GM12878 (cell line): ENCODE data around the gene MPP2. TPM values are rescaled to one million over a fixed set of nuclear protein-coding genes. Genes with fewer than 3 reads are reported as not detected.
"Not testable (repeated sequence)": the region's sequence is repeated elsewhere in the genome, so short reads cannot be mapped to it uniquely, and the experiment has no call there.

Experiments used
- ATAC-seq: fragments of 200-7000 bp; cut with Tn5 transposase; 3 replicates; pipeline ENCODE4 v1.9.1; 2020; ENCODE audit warnings: mild to moderate bottlenecking, moderate library complexity
- BruUV-seq: library from RNA; stranded (reverse); fragments of 400-500 nt; replicated peaks from 2 replicates; lab custom pipeline; 2021; lab: Mats Ljungman, UMichigan
- CTCF ChIA-PET: fragments of 300-600 bp; sonication (Branson Sonifier 250); formaldehyde crosslinking; extraction: SDS; loops from one replicate; lab custom pipeline; 2021; ENCODE audit warnings: inconsistent platforms; lab: Yijun Ruan, JAX
- POLR2A ChIA-PET: fragments of 350-600 bp; formaldehyde crosslinking; extraction: SDS; loops from one replicate; lab custom pipeline; 2021; ENCODE audit warnings: inconsistent platforms; lab: Charles Lee
- RAD21 ChIA-PET: fragments of 300-600 bp; sonication (Branson Sonifier 250); formaldehyde crosslinking; loops from one replicate; lab custom pipeline; 2023; ENCODE audit warnings: antibody characterized with exemption; ENCODE audit not compliant: unreplicated experiment; lab: Charles Lee
- SMC1A ChIA-PET: fragments of 300-600 bp; sonication (Branson Sonifier 250); formaldehyde crosslinking; loops from one replicate; lab custom pipeline; 2023; ENCODE audit not compliant: unreplicated experiment, uncharacterized antibody; lab: Charles Lee
- DNase-seq: peaks from one replicate; pipeline ENCODE4 v3.0.0-alpha.2; 2011; ENCODE audit warnings: low read depth, low spot score
- FAIRE-seq: peaks from 3 replicates; lab custom pipeline; 2011; peaks lifted over from hg19 to GRCh38; lab: Jason Lieb, UNC
- H2AFZ ChIP-seq: 2 replicates; pipeline ENCODE4 v1.6.0; 2011; ENCODE audit warnings: low read depth, low read length, control low read depth; ENCODE audit not compliant: control insufficient read depth
- H3K27ac ChIP-seq: 2 replicates; pipeline ENCODE4 v1.5.1; 2011; ENCODE audit warnings: control low read depth; ENCODE audit not compliant: control insufficient read depth, insufficient read depth
- H3K27me3 ChIP-seq, 2 experiments: replicated peaks in 1 of 2; 2 replicates each; pipeline versions ENCODE4 v1.6.0 to v1.6.1; 2011; ENCODE audit warnings: low read length in 1 of 2; ENCODE audit not compliant: control insufficient read depth in 2 of 2, insufficient read depth in 2 of 2
- H3K36me3 ChIP-seq, 2 experiments: 2 replicates each; pipeline ENCODE4 v1.5.1; 2011; ENCODE audit warnings: low read length in 1 of 2; ENCODE audit not compliant: control insufficient read depth in 2 of 2, insufficient read depth in 2 of 2
- H3K4me1 ChIP-seq: 2 replicates; pipeline ENCODE4 v1.6.1; 2011; ENCODE audit warnings: mild to moderate bottlenecking, low read length, moderate library complexity, mixed read lengths; ENCODE audit not compliant: control insufficient read depth, insufficient read depth
- H3K4me2 ChIP-seq: 2 replicates; pipeline ENCODE4 v1.6.0; 2011; ENCODE audit warnings: control low read depth; ENCODE audit not compliant: control insufficient read depth, insufficient read depth
- H3K4me3 ChIP-seq: fragments of 200-600 bp; sonication (generic); 2 replicates; pipeline ENCODE4 v1.5.1; 2016
- H3K79me2 ChIP-seq: 2 replicates; pipeline ENCODE4 v1.6.0; 2011; ENCODE audit warnings: low read length; ENCODE audit not compliant: control insufficient read depth, insufficient read depth
- H3K9ac ChIP-seq: 2 replicates; pipeline ENCODE4 v1.8.0; 2011; ENCODE audit warnings: low read length, control low read depth, mixed read lengths; ENCODE audit not compliant: control insufficient read depth, insufficient read depth
- H3K9me3 ChIP-seq: replicated peaks from 3 replicates; pipeline ENCODE4 v1.5.1; 2011; ENCODE audit warnings: mild to moderate bottlenecking, low read length; ENCODE audit not compliant: control insufficient read depth, insufficient read depth
- H4K20me1 ChIP-seq: 2 replicates; pipeline ENCODE4 v1.6.0; 2011; ENCODE audit not compliant: control insufficient read depth, insufficient read depth
- DPF2 ChIP-seq: fragments of 450-650 bp; IDR thresholded peaks from 2 replicates; pipeline ENCODE4 v1.6.1; 2017; ENCODE audit warnings: mild to moderate bottlenecking
- FOXK2 ChIP-seq: fragments of 450-650 bp; IDR thresholded peaks from 2 replicates; pipeline ENCODE4 v1.6.1; 2017; ENCODE audit warnings: mild to moderate bottlenecking, moderate library complexity
- HDGF ChIP-seq: fragments of 450-650 bp; IDR thresholded peaks from 2 replicates; pipeline ENCODE4 v1.6.1; 2016; ENCODE audit warnings: antibody characterized with exemption
- JUNB ChIP-seq: IDR thresholded peaks from 2 replicates; pipeline ENCODE4 v1.6.1; 2016; ENCODE audit warnings: antibody characterized with exemption, mild to moderate bottlenecking
- PML ChIP-seq: IDR thresholded peaks from 2 replicates; pipeline ENCODE4 v1.6.1; 2012; ENCODE audit warnings: low read length, inconsistent platforms
- WGBS: methylation state at CpG from one replicate; pipeline ENCODE4 v1.1.6; 2016; ENCODE audit warnings: low lambda C conversion rate; ENCODE audit not compliant: insufficient replicate concordance, insufficient coverage; ENCODE audit errors: missing lambda C conversion rate; 5-methylcytosine and 5-hydroxymethylcytosine counted together
- in situ Hi-C: fragments of 300-500 bp; cut with MboI; formaldehyde crosslinking; loops from 9 replicates; pipeline ENCODE4 v1.14.3; 2018; ENCODE audit warnings: mixed read lengths
- intact Hi-C: fragments of 100-400 bp; cut with micrococcal nuclease; formaldehyde crosslinking; loops from one replicate; pipeline ENCODE4 v1.14.2; 2022; ENCODE audit not compliant: unreplicated experiment
- polyA plus RNA-seq, 11 experiments: library from polyadenylated mRNA; depleted of rRNA in 4 of 11; unstranded in 6 of 11; stranded (reverse) in 5 of 11; fragments of >200 nt; fragmentation: Nextera tagmentation in 4 of 11; fragmentation: Illumina TruSeq in 1 of 11; extraction: Ambion mirVana in 4 of 11; extraction: Trizol in 1 of 11; gene quantifications; 1 replicate in 1 of 11; 2 replicates in 10 of 11; pipeline versions ENCODE4 v1.2.1 to v1.2.3, GENCODE V29; 2011 to 2016; ENCODE audit warnings: inconsistent platforms in 2 of 11, missing spikeins in 2 of 11, low read depth in 1 of 11
- total RNA-seq, 4 experiments: library from RNA; depleted of rRNA in 3 of 4; stranded (reverse); fragments of >200 nt in 3 of 4; fragmentation: Illumina TruSeq in 1 of 4; extraction: Trizol in 1 of 4; gene quantifications; 2 replicates each; pipeline versions ENCODE4 v1.2.1 to v1.2.3, GENCODE V29; 2013 to 2021
- TF ChIP-seq, protein P1 (sequence below): fragments of 450-650 bp; IDR thresholded peaks from 2 replicates; pipeline ENCODE4 v1.6.1; 2017; ENCODE audit warnings: antibody characterized with exemption, mild to moderate bottlenecking, moderate library complexity

The MPP2 gene
- total and polyA plus RNA-seq, 10 of the 15 experiments (the other 5 are each of a cell fraction or from before 2014, with no cell fraction given), result 0.02 to 0.23 (median 0.15) TPM; not detected in 2

GRCh38 chr17:43939886-43940285, 32.5 kb upstream of the MPP2 start (continued):
- TF ChIP-seq, protein P1, sequence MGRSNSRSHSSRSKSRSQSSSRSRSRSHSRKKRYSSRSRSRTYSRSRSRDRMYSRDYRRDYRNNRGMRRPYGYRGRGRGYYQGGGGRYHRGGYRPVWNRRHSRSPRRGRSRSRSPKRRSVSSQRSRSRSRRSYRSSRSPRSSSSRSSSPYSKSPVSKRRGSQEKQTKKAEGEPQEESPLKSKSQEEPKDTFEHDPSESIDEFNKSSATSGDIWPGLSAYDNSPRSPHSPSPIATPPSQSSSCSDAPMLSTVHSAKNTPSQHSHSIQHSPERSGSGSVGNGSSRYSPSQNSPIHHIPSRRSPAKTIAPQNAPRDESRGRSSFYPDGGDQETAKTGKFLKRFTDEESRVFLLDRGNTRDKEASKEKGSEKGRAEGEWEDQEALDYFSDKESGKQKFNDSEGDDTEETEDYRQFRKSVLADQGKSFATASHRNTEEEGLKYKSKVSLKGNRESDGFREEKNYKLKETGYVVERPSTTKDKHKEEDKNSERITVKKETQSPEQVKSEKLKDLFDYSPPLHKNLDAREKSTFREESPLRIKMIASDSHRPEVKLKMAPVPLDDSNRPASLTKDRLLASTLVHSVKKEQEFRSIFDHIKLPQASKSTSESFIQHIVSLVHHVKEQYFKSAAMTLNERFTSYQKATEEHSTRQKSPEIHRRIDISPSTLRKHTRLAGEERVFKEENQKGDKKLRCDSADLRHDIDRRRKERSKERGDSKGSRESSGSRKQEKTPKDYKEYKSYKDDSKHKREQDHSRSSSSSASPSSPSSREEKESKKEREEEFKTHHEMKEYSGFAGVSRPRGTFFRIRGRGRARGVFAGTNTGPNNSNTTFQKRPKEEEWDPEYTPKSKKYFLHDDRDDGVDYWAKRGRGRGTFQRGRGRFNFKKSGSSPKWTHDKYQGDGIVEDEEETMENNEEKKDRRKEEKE, result no peak
- TF ChIP-seq DPF2 (no peak), JUNB (no peak), PML (no peak), FOXK2 (no peak), HDGF (no peak)

DNA sequence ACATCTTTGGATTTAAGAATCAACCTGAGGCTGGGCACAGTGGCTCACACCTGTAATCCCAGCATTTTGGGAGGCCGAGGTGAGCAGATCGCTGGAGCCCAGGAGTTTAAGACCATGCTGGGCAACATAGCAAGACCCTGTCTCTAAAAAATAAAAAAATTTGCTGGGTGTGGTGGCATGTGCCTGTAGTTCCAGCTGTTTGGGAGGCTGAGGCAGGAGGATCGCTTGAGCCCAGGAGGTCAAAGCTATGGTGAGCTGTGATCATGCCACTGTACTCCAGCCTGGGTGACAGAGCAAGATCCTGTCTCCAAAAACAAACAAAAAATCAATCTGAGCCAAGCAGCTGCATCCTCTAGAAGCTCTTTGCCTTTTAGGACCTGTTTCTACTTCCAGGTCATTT, 32.1 kb upstream of the MPP2 start:
- in situ Hi-C loops, DNase-seq, H3K27me3 ChIP-seq, RAD21 ChIA-PET, H3K27ac ChIP-seq, H2AFZ ChIP-seq, POLR2A ChIA-PET, H3K4me1 ChIP-seq, ATAC-seq, FAIRE-seq, intact Hi-C loops, H3K9me3 ChIP-seq, H3K36me3 ChIP-seq, H4K20me1 ChIP-seq, H3K9ac ChIP-seq, SMC1A ChIA-PET, H3K79me2 ChIP-seq, H3K4me2 ChIP-seq, BruUV-seq, H3K4me3 ChIP-seq: not testable (repeated sequence)
- 42% methylated on average over 3 of the region's 3 CpGs for WGBS
- CTCF ChIA-PET, result interaction anchor here (1.0 kb wide), 1 partner anchor 54 kb away, joined by 5 read pairs; no protein-coding TSS in a partner anchor
